Thyroid gland (tissue), 4 donors: ENCODE results near the gene ZNF622. TPM values are rescaled to one million over a fixed set of nuclear protein-coding genes. Genes with fewer than 3 reads are reported as not detected.

Source experiments
- DNase-seq, 2 donors: peaks; one replicate each; pipeline ENCODE4 v3.0.0-alpha.2; 2019
- H3K27ac ChIP-seq, 3 donors: fragments of 200-600 bp; sonication (generic); 1 replicate in 2 of 3; 2 replicates in 1 of 3; pipeline ENCODE4 v1.5.1; 2016 to 2019; ENCODE audit warnings: mild to moderate bottlenecking in 1 of 3, moderate library complexity in 1 of 3
- H3K27me3 ChIP-seq: fragments of 200-600 bp; sonication (generic); one replicate; pipeline ENCODE4 v1.5.1; 2019
- H3K36me3 ChIP-seq, 2 donors: fragments of 200-600 bp; sonication (generic); one replicate each; pipeline ENCODE4 v1.5.1; 2016 to 2019
- H3K4me1 ChIP-seq, 2 donors: fragments of 200-600 bp; sonication (generic); one replicate each; pipeline ENCODE4 v1.5.1; 2017 to 2019
- H3K4me3 ChIP-seq, 3 donors: fragments of 200-600 bp; sonication (generic); replicated peaks in 1 of 3; 1 replicate in 2 of 3; 2 replicates in 1 of 3; pipeline ENCODE4 v1.5.1; 2016; ENCODE audit warnings: mild to moderate bottlenecking in 1 of 3
- H3K9me3 ChIP-seq: fragments of 200-600 bp; sonication (generic); one replicate; pipeline ENCODE4 v1.5.1; 2017
- POLR2A ChIP-seq, 2 donors: fragments of 450-650 bp; IDR thresholded peaks; one replicate each; pipeline ENCODE4 v1.6.1; 2017; ENCODE audit warnings: antibody characterized with exemption in 2 of 2, mild to moderate bottlenecking in 2 of 2, moderate library complexity in 1 of 2
- WGBS, 2 donors: methylation state at CpG; one replicate each; pipeline ENCODE4 v1.1.5; 2017; 5-methylcytosine and 5-hydroxymethylcytosine counted together
- intact Hi-C: fragments of 100-400 bp; cut with DNase I; formaldehyde crosslinking; loops from one replicate; pipeline ENCODE4 v1.15.1; 2023
- total RNA-seq, 4 donors: library from RNA; depleted of rRNA; stranded (reverse); fragments of >200 nt; gene quantifications; one replicate each; pipeline ENCODE4 v1.2.3, GENCODE V29; 2016
- TF ChIP-seq, protein P1 (sequence below), 6 experiments: fragments of 200-600 bp in 3 of 6; fragments of 450-650 bp in 3 of 6; sonication (generic) in 3 of 6; IDR thresholded peaks; one replicate each; pipeline ENCODE4 v1.5.1; 2016 to 2019; ENCODE audit warnings: antibody characterized with exemption in 6 of 6, mild to moderate bottlenecking in 2 of 6, inconsistent platforms in 1 of 6, moderate library complexity in 1 of 6

The ZNF622 gene
- total RNA-seq, 4 donors from 2014 or later, result 24.3 to 30.9 (median 28.1) TPM

DNA sequence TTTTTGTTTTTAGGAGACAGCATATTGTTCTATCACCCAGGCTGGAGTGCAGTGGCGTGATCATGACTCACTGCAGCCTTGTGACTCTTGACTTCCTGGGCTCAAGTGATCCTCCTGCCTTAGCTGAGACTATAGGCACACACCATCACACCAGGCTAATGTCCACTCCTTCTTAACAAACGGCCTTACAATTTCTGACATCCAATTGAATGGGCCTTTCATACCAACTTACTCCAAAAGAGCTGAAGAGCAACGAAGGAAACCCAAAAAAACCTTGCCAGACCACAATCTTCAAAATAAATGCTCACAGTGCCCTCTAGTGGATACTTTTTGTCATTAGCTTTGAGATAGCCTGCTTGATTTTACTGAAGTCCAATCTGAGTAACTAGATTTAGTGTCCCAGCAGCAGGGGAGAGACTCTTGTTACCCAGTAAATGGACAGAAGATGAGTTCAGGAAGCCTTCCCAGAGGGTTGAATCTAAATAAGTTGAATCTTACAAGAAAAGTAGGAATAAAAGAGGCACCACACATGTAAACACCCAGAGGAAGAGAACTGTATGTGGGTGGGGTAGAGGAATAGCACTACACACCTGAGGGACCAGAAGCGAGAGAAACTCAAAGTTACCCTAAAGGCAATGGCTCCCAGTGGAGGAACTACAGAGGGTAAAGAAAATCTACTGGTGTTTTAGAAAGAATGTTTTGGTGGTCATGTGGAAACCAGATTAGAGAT is 9.3 kb downstream of the ZNF622 start:
- intact Hi-C loops, result no loop called here
- Histone ChIP-seq H3K4me1 (peaks cover 0 to 11% of the 10 kb centered on the region in 2 donors), H3K4me3 (no peak overlapping the region), H3K27me3 (no peaks in the 10 kb centered on the region), H3K9me3 (no peaks in the 10 kb centered on the region), H3K27ac (no peak overlapping the region), H3K36me3 (peaks cover 19 to 20% of the 10 kb centered on the region in 2 donors)
- TF ChIP-seq, protein P1, sequence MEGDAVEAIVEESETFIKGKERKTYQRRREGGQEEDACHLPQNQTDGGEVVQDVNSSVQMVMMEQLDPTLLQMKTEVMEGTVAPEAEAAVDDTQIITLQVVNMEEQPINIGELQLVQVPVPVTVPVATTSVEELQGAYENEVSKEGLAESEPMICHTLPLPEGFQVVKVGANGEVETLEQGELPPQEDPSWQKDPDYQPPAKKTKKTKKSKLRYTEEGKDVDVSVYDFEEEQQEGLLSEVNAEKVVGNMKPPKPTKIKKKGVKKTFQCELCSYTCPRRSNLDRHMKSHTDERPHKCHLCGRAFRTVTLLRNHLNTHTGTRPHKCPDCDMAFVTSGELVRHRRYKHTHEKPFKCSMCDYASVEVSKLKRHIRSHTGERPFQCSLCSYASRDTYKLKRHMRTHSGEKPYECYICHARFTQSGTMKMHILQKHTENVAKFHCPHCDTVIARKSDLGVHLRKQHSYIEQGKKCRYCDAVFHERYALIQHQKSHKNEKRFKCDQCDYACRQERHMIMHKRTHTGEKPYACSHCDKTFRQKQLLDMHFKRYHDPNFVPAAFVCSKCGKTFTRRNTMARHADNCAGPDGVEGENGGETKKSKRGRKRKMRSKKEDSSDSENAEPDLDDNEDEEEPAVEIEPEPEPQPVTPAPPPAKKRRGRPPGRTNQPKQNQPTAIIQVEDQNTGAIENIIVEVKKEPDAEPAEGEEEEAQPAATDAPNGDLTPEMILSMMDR (IDR thresholded peaks at IDR 0.05), result peak; percentile 27 to 65 (median 56)
- no peak for TF ChIP-seq POLR2A (IDR thresholded peaks at IDR 0.05)
- DNase-seq, result peak; percentile 25 to 28
- 43 to 46% methylated on average over 4 of the region's 4 CpGs for WGBS, 2 donors

DNA sequence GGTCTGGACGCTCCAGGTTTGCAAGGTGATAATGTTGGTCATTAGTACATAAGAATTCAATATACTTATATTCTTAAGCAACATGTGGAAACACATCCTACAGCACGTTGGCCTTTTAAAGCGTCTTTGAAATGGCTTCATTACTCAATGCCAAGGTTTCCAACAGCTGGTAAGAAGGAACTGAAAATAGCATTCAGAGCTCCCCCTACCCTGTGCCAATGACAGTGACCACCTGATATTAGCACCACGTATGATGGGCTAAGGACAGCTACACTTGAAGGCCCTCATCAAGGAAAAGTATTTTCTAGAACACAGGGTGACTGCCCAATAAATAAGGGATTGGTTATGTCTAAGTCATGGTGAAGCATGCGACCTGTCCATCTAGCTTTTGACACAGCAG is 9.9 kb downstream of the ZNF622 start:
- 82 to 88% methylated on average over 5 of the region's 5 CpGs for WGBS, 2 donors
- Histone ChIP-seq H3K9me3 (no peaks in the 10 kb centered on the region), H3K4me3 (no peak overlapping the region), H3K27ac (peak overlapping the region in 1 of 3 donors; percentile 22), H3K27me3 (no peaks in the 10 kb centered on the region), H3K36me3 (peaks cover 22 to 23% of the 10 kb centered on the region in 2 donors), H3K4me1 (peaks cover 0 to 11% of the 10 kb centered on the region in 2 donors)
- intact Hi-C loops, result no loop called here
- TF ChIP-seq, protein P1 (IDR thresholded peaks at IDR 0.05), result no peak
- no peak for TF ChIP-seq POLR2A (IDR thresholded peaks at IDR 0.05)
- DNase-seq, result no peak

DNA sequence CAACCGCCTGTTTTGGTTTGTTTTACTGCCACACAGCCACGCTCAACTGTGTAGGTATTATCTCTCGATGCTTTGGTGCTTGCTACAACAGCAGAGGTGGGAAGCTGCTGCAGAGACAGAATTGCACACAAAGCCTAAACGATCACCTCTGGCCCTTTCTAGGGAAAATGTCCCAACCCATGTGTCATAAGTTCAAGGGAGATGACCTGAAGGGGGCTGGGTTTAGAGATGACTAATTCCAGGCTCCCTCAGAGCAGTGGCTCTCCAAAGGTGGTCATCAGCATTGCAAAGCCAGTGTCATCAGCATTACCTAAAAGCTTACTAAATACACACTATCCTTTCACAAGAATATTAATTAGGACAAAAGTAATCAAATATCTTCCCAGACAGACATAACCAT is 10.9 kb downstream of the ZNF622 start:
- Histone ChIP-seq H3K9me3 (no peaks in the 10 kb centered on the region), H3K4me1 (peaks cover 0 to 8% of the 10 kb centered on the region in 2 donors), H3K27me3 (no peaks in the 10 kb centered on the region), H3K27ac (no peak overlapping the region), H3K4me3 (no peak overlapping the region), H3K36me3 (peaks cover 32% of the 10 kb centered on the region in 2 donors)
- DNase-seq, result no peak
- TF ChIP-seq, protein P1 (IDR thresholded peaks at IDR 0.05), result no peak
- no peak for TF ChIP-seq POLR2A (IDR thresholded peaks at IDR 0.05)
- 92 to 94% methylated on average over 4 of the region's 4 CpGs for WGBS, 2 donors
- intact Hi-C loops, result no loop called here

DNA sequence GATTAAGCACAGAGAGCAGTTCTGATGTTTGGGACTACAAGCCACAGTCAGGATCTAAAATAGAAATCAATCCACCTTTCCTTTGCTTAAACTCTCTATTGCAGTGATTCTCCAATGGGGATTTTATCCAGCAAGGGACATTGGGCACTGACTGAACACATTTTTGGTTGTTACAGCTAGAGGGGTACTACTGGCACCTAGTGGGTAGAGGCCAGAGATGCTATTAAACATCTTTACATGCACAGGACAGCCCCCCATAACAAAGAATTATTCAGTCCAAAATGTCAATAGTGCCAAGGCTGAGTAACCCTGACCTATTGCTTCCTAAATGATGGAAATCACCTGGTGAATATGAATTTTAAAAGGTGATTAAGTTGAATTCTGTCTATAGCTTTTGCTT is 12.0 kb downstream of the ZNF622 start:
- H3K27ac ChIP-seq, result no peak overlapping the region
- no peak for DNase-seq
- H3K36me3 ChIP-seq, result peaks cover 41 to 43% of the 10 kb centered on the region in 2 donors
- intact Hi-C loops, result no loop called here
- peaks cover 0 to 6% of the 10 kb centered on the region in 2 donors for H3K4me1 ChIP-seq
- H3K27me3 ChIP-seq, result no peaks in the 10 kb centered on the region
- no peaks in the 10 kb centered on the region for H3K9me3 ChIP-seq
- TF ChIP-seq POLR2A (IDR thresholded peaks at IDR 0.05), result no peak
- TF ChIP-seq, protein P1 (IDR thresholded peaks at IDR 0.05), result no peak
- no peak overlapping the region for H3K4me3 ChIP-seq

DNA sequence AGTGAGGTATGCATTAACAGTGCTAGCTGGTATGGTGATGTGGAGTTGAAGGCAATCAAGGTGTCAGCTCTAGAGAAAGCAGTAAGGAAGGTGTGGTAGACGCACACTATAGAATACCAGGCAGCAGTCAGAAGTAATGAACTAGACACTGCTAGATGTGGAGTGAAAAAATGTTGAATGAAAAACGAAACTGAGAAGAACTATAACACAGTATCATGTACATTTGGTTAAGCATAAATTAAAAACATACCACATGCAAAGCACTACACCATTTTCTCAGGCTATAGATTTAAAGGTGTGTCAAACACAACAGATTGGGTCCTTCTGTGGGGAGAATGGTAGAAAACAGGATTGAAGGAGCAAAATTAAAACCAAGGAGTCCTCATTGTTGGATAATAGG is 15.4 kb downstream of the ZNF622 start:
- no peak for TF ChIP-seq POLR2A (IDR thresholded peaks at IDR 0.05)
- TF ChIP-seq, protein P1 (IDR thresholded peaks at IDR 0.05), result no peak
- intact Hi-C loops, result no loop called here
- Histone ChIP-seq H3K36me3 (peaks cover 47 to 48% of the 10 kb centered on the region in 2 donors), H3K4me1 (no peaks in the 10 kb centered on the region), H3K27me3 (no peaks in the 10 kb centered on the region), H3K9me3 (no peaks in the 10 kb centered on the region), H3K27ac (no peak overlapping the region), H3K4me3 (no peak overlapping the region)
- DNase-seq, result no peak
- 85 to 90% methylated on average over 2 of the region's 2 CpGs for WGBS, 2 donors
